Type B pancreatic cell (in vitro differentiated cells): ENCODE data around the gene OVCH1. TPM values are rescaled to one million over a fixed set of nuclear protein-coding genes. Genes with fewer than 3 reads are reported as not detected.

Experiments used
- DNase-seq: peaks from one replicate; pipeline ENCODE4 v3.0.0; 2021; ENCODE audit warnings: mixed read lengths; ENCODE audit not compliant: unreplicated experiment; ENCODE audit errors: extremely low spot score
- H3K27ac Mint-ChIP-seq: 2 replicates; pipeline ENCODE4 v1.8.0; 2021; ENCODE audit warnings: mild to moderate bottlenecking, mixed read lengths
- H3K27me3 Mint-ChIP-seq: 2 replicates; pipeline ENCODE4 v1.8.0; 2021; ENCODE audit warnings: mixed read lengths
- H3K36me3 Mint-ChIP-seq: 2 replicates; pipeline ENCODE4 v1.8.0; 2021; ENCODE audit warnings: mixed read lengths
- H3K4me1 Mint-ChIP-seq: one replicate; pipeline ENCODE4 v1.8.0; 2021; ENCODE audit warnings: mixed read lengths; ENCODE audit not compliant: unreplicated experiment
- H3K4me3 Mint-ChIP-seq: 2 replicates; pipeline ENCODE4 v1.8.0; 2021; ENCODE audit warnings: mild to moderate bottlenecking, mixed read lengths
- H3K9me3 Mint-ChIP-seq: 2 replicates; pipeline ENCODE4 v1.8.0; 2021; ENCODE audit warnings: mixed read lengths
- CTCF ChIP-seq: fragments of 200-600 bp; sonication (generic); conservative IDR thresholded peaks from 2 replicates; pipeline ENCODE4 v1.5.0; 2021; ENCODE audit warnings: antibody characterized with exemption, mild to moderate bottlenecking
- long read RNA-seq: library from polyadenylated mRNA; unstranded; transcript quantifications from one replicate; pipeline ENCODE4 v2.0.0, GENCODE V29; 2020
- total RNA-seq: library from RNA; stranded (reverse); gene quantifications from 2 replicates; pipeline ENCODE4 v1.2.1, GENCODE V29; 2021; ENCODE audit warnings: low replicate concordance

The OVCH1 gene
- total RNA-seq = 1.0 and 3.2 TPM in 2 replicates
- long read RNA-seq, partial matches to known transcripts = 2 of 29 reads
- long read RNA-seq, other reads (novel, unspliced or antisense) = 27 of 29 reads

- Mint-ChIP-seq H3K9me3 (no peaks in the 10 kb centered on the region), H3K27ac (no peak within 1 kb of the TSS)
- no peak for TF ChIP-seq CTCF
Observed at GRCh38 chr12:29497588-29497987, at the start of gene OVCH1. Gene OVCH1 (minus strand): TSS chr12:29497686. CDS start chr12:29497686, 0 bp downstream.

GRCh38 chr12:29547151-29547632, 49.7 kb upstream of the OVCH1 start:
- no peak for TF ChIP-seq CTCF
- no peak overlapping the region for H3K27ac Mint-ChIP-seq
- H3K4me1 Mint-ChIP-seq = no peaks in the 10 kb centered on the region
- no peak for DNase-seq
- H3K9me3 Mint-ChIP-seq = no peaks in the 10 kb centered on the region
- no peaks in the 10 kb centered on the region for H3K27me3 Mint-ChIP-seq
- no peak overlapping the region for H3K4me3 Mint-ChIP-seq
- H3K36me3 Mint-ChIP-seq = peaks cover 21% of the 10 kb centered on the region

More at GRCh38 chr12:29497588-29497987, at the start of gene OVCH1:
- H3K4me1 Mint-ChIP-seq = no peaks in the 10 kb centered on the region
- H3K27me3 Mint-ChIP-seq = no peaks in the 10 kb centered on the region
- H3K36me3 Mint-ChIP-seq = peaks cover 9% of the 10 kb centered on the region
- DNase-seq = no peak
- no peak within 1 kb of the TSS for H3K4me3 Mint-ChIP-seq

- no peak for DNase-seq
- no peak overlapping the region for H3K27ac Mint-ChIP-seq
Observed at GRCh38 chr12:29546000-29546399, 48.5 kb upstream of the OVCH1 start.

GRCh38 chr12:29545102-29545467, 47.6 kb upstream of the OVCH1 start:
- no peak overlapping the region for H3K27ac Mint-ChIP-seq

More at GRCh38 chr12:29546000-29546399, 48.5 kb upstream of the OVCH1 start:
- H3K9me3 Mint-ChIP-seq = no peaks in the 10 kb centered on the region
- H3K4me1 Mint-ChIP-seq = no peaks in the 10 kb centered on the region
- no peak overlapping the region for H3K4me3 Mint-ChIP-seq
- H3K36me3 Mint-ChIP-seq = peaks cover 25% of the 10 kb centered on the region
- no peak for TF ChIP-seq CTCF
- H3K27me3 Mint-ChIP-seq = no peaks in the 10 kb centered on the region

GRCh38 chr12:29544428-29545101, 47.1 kb upstream of the OVCH1 start:
- no peaks in the 10 kb centered on the region for H3K9me3 Mint-ChIP-seq
- H3K27me3 Mint-ChIP-seq = no peaks in the 10 kb centered on the region
- no peak overlapping the region for H3K4me3 Mint-ChIP-seq
- H3K4me1 Mint-ChIP-seq = no peaks in the 10 kb centered on the region
- H3K36me3 Mint-ChIP-seq = peaks cover 30% of the 10 kb centered on the region
- H3K27ac Mint-ChIP-seq = no peak overlapping the region
- DNase-seq = no peak
- no peak for TF ChIP-seq CTCF

More at GRCh38 chr12:29545102-29545467, 47.6 kb upstream of the OVCH1 start:
- no peaks in the 10 kb centered on the region for H3K9me3 Mint-ChIP-seq
- no peak overlapping the region for H3K4me3 Mint-ChIP-seq
- DNase-seq = no peak
- no peaks in the 10 kb centered on the region for H3K4me1 Mint-ChIP-seq
- no peak for TF ChIP-seq CTCF
- H3K36me3 Mint-ChIP-seq = peaks cover 26% of the 10 kb centered on the region
- H3K27me3 Mint-ChIP-seq = no peaks in the 10 kb centered on the region
